GM10847 (cell line): ENCODE results near the gene TIMM10.

ENCODE experiments used
- POLR2A ChIP-seq: IDR thresholded peaks from 2 replicates; pipeline ENCODE4 v1.6.1; 2011; ENCODE audit not compliant: insufficient read length; ENCODE audit errors: extremely low read depth

The TIMM10 gene

DNA sequence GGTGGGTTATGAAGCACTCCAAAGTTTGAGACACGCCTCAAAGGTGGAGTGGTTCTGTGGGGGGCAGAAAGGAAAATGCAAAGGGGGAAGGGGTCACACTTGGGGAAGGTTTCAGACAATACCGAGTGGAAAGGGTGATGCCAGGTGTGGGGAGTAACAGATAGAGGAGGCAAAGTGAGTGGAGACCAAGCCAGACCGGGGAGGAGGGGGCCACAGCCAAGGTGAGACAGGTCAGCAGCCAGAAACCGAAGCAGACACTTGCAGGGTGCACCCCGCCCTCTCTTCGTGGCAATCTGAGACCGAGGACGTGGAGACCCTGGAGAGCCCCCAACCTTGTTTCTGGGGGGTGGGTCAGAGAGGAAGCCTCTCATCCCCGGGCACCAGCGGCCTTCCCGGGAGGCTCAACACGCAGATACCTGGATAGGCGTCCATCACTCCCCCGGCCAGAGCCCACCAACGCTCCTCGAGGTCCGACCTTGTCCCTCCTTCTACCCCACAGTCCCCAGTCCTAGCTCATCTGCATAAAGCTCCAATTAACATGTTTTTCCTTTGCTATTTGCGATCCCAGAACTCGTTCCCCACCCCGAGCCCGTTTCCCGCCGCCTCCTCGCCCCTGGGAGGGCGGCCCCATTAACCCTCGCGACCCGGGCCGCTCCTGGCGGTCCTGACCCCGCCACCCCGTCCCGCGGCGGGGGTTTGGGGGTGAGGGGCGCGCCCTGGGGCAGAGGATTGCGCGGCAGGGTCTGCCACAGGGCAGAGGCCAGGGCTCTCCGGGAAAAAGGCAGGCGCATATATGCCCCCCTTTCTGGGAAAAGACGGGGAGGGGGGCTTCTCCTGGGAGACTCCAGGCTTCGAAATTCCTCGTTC is 48.4 kb downstream of the TIMM10 start:
- no peak for TF ChIP-seq POLR2A

DNA sequence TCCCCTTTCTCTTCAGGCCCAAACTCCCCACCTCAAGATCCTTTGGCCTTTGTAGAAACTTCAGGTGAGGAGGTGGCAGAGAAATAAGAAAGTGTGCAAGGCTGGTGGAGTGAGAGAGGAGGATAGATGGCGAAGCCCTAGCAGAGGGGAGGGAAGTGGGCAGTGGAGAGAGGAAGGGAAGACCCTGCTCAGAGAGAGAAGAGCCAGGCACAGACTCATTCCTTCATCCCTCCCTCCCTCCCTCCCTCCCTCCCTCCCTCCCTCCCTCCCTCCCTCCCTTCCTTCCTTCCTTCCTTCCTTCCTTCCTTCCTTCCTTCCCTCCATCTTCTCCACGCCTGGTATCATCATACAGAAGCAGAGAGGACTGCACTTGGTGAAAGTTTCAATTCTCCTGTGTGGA is 49.2 kb downstream of the TIMM10 start:
- TF ChIP-seq POLR2A: no peak

DNA sequence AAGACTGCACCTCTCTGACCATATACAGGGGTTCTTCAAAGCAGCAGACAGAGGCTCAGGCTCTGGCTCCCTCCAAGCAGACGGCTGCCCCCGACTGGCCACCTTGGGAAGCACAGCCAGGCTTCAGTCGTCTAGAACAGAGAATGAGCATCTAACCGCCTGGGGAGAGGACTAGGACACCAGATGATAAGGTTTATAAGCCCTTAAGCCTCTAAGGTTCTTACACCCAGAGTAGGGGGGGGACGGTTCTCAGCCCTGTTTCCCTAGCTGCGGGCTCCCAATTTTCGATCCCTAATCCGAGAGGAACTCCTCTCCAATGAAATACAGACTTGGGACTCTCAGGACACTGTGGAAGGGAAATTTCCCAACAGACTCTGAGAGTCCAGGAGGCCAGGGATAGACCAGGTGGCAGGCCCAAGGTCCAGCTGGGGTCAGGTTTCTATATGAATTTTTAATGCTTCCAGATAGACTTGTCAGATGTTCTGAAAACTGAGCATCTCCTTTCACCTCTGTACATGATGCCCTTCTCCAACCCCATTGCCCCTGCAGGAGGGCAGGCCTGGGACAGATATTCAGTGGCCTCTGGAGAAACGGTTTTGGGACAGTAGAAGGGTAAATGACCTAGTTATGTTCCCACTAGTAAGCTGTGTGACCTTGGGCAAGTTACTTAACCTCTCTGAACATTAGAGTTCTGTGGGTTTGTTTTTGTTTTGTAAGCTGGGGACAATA is 50.0 kb downstream of the TIMM10 start:
- TF ChIP-seq POLR2A: no peak

DNA sequence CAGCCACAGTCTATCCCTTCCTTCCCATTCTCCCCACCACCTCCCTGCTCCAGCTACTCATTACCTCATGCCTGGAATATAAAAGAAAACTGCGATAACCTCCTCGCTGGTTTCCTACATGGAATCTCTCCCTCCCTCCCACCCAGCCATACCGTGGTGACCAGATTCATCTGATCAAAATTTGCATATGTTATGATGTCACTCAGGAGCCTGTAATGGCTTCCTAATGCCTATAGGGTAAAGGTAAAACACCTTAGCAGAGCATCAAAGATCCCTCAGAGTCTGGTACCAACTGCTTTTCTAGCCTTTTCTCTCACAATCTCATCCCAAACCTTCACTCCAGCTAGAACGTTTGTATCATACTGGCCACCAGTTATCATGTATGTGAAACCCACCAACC is 50.6 kb downstream of the TIMM10 start:
- no peak for TF ChIP-seq POLR2A

DNA sequence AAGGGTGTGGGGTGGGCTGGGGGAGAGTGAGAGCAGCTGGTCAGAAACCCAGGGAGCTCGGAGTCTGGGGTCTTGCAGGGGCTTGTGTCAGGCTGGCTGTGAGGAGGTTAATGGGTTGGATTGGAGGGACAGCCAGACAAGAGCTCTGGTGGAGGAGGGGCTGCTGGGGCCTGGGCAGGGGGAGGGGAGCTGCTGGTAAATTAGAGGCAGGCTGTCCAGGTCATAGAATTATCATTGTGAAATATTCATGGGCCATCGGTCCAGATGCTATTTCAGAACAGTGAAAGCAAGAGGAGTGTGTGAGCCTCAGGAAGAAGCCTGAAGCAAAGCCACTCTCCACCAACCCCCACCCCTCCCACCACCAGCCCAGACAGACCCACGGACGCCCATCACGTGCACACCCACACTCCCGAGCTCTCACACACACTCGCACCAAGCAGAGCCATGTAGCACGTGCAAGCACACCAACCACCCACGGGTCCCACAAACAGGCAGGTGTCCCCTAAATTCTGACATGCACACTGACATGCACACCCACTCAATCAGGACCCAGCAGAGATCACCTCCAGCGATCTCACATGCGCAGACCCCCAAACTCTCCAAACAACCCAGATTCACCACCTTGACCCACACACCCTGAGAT is 51.4 kb downstream of the TIMM10 start:
- TF ChIP-seq POLR2A: no peak
